Suppressor macrophage treated with lipopolysaccharide for 4 hours (primary cell): ENCODE results near the gene NAT10.

Experiments
- DNase-seq: peaks from one replicate; pipeline ENCODE4 v3.0.0-alpha.2; 2020

The NAT10 gene

DNA sequence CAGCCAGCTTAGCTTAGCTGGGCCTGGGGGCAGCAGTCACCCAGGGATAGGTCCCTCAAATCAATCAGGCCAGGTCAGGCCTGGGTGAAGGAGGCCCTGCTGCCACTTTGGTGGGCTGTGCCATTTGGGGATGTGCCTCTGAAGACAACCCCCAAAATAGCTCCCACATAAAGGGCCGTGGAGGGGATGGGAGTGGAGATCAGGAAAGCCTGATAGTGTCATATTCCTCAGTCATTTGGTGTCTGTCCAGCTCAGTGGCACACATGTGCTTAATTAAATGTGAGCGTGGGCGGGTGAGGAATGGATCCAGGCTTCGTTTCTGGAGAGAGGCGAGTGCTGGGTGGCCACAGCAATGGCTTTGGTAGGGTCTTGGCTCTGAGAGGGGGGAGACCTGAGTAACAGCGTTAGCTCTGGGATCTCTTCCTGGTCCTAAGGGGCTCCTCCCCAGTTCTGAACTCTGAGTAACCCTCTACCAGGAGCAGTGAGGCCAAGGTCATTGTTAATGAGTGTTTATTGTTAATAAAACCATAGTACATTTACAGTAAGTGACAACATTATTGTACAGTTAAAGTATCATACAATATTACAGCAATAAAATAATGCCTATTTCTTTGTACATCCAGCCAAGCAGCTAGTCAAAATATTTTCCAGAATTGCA lies 45.2 kb downstream of the NAT10 start:
- no peak for DNase-seq

DNA sequence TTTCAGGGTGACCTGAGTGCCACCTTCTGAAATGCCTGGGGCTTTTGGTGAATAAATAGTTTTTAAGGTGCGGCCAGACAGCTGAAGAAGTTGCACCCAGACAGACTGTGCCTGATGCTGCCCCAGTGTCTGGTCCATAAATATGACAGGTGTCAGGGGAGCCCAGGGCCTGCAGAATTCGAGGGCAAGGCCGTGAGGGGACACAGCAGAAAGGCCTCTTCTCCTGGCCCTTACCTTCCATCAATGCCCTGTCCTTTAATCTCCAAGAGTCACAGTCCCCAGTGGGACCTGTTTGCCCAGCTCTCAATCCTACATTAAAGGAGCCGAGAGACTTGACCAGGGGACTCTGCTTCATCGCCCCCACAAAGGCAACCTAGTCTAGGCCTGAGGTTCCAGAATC lies 45.7 kb downstream of the NAT10 start:
- no peak for DNase-seq

DNA sequence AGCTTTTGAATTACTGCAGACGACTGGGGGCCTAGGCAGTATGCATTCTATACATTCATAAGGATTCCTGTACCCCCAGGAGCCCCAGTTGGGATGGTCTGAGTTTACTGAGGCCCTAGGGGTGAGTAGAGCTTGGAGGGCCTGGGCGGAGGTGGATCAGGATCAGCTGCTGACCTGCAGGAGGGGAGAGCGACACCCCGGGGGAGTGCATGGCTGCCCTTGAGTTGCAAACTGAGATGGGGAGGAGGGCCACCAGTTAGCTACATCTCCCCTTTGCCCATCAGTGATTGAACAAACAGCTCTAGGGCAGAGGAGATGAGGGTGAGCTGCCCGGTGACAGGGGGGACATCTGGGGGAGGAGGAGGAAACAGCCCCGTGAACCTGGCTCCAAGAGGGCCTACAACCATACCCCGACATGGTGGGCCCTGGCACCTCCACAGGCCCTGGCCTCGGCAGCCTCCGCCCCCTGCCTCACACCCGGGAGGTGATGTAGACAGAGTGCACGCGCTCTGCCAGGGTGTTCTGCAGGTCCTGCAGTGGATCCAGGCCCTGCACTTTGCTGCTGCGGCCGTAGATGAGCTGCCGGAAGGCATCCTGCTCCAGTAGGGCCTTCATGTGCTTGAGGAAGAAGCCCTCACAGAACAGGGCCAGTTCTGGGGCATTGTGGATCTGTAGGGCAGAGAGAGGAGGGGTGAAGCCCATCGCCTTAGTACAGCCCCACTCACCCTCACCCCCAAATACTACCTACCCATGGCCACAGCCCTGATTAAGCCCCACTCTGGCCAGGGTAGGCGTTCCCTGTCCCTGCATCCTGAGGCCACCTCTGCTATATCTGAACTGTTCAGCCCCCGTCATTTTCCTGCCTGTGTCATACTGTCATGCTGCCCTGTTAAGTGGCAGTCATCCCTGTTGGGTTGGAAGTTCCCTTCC lies 46.8 kb downstream of the NAT10 start:
- DNase-seq = no peak

DNA sequence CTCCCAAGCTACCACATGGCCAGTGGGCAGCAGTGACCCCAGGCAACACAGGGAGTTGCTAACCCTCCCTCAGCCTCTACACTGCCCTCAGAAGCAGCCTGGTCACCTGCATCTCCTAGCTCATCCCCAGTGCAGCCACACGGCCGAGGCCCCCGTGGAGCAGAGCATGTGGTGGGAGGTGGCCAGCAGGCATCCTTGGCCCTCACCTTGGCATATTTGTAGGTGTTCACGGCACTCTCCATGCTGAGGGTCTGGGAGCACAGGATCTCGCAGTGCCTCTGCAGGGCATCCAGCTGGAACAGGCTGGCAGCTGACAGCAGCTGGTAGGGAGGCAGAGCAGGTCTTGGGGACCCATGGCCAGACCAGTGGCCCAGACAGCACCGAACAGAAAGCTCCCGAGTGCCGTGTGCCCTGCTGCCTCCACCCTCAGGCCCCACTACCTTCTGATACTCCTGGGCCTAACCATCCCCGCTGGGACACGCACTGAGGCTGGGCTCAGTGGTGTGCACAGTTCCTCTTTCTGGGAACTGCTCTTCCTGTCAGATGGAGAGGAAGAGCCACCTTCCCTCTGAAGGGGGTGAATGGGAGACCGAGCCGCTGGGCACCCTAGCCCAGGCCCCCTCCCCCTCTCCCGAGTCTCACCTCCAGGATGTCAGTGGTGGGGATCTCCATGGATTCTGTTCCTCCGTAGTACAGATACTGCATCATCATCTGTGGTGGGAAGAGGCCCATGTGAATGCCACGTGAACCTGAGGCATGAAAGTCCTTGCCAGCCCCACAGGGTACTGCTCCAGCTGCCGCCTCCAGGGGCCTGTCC lies 48.8 kb downstream of the NAT10 start:
- DNase-seq = peak; percentile 60

DNA sequence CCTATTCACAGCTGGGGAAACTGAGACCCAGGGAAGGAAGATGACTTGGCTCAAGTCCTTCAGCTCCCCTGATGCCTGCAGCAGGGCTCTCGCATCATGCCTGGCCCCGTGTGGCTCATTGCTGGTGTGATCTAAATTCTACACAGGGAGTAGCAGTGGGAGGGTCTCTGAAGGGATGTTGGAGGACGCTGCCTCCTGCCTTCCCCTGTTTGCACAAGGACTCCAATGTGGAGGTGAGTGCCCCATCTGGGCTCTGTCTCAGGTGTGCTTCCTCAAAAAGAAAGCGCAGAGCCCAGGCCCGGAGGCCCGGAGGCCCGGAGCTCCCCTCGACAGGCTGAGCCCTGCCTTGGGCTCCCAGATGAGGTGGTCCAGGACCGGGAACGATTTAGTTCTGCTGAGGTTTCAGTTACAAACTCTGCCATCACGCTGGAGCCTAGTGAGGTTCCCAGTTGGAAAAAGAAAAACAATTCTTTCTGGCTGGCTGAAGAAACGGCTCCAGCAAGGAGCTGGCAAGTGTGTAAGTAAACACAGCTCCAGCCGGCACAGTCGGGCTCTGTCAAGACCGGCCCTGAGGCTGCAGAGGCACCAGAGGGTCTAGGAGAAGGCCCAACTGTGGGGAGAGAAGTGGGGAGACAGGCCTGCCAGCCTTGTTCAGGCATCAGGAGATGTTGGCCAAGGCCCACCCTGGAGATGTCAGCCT lies 49.8 kb downstream of the NAT10 start:
- DNase-seq = no peak

DNA sequence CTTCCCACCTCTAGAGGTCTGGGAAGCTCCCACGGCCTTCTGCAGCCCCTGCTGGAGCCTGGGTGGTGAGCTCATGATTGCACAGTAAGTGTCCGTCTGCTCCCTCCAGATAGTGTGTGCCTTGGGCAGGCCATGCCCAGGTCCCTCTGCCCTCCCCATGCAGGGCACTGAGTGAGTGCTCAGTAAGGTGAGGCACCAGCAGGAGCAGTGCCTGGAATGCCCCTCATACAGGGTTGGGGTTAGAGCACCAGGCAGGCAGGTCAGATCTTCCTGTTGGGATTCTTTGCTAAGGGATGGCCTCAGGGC lies 50.3 kb downstream of the NAT10 start:
- no peak for DNase-seq

DNA sequence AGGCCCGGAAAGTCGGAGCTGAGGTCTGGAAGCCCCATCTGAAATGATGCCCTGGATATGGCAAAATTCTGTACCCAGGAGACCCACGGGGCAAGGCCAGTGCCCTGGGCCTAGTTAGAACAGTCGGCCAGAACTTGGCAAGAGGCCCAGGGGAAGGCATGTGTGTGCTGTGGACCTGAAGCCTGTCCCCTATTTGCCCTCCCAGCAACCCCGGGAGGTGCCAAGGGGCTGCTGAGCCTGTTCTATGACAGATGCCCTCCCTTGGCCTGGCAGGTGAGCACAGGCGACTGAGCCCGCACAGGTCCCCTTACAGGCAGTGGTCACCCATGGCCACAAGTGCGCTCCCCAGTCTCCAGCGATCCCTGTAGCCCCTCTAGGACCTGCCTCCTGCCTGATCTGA lies 51.7 kb downstream of the NAT10 start:
- no peak for DNase-seq

DNA sequence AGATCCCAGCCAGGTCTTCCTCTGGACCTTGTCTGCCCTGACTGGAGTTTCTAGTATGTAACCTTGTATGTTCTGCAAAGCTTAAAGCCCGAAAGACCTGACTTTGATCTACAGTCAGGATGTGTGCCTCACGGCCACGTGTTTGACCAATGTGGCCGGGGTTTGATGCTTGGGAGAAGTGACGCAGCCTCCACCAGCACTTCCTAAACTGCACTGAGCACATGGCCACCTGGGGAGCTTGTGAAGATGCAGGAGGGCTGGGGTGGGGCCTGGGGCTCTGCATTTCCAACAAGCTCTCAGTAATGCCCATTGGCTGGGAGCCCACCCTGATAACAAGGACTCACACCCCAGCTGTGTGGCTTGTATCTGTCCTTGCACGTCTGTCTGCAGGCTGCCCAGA lies 53.2 kb downstream of the NAT10 start:
- DNase-seq = no peak

DNA sequence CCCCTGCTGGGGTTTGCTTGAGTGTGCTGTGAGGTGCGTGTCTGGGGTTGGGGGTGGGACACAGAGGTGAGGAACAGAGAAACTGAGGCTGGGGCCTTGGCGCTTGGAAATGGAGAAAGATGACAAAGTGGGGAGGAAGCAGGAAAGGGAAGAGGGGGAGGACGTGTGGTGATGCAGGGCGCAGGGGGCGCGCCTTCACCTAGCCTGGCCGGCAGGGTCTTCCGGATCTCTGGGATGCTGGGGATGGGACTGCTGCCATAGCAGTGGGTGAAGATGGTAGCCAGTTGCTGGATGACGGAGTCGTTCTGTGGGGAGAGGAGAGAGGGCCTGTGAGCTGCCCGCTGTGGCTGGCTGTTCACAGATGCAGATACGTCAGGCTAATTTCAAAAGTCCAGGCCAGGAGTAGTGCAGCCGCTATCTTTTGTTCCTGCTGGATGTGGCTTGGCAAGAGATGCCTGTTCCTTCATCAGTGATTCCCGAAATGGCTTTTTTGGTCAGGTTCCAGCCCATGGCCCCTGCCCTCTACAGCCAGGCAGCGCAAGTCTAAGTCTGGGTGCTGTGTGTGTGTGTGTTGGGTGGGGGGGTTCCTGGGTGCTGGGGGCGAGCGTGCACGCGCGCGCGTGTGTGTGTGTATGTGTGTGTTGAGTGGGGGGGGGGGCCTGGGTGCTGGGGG lies 54.8 kb downstream of the NAT10 start:
- DNase-seq = no peak

DNA sequence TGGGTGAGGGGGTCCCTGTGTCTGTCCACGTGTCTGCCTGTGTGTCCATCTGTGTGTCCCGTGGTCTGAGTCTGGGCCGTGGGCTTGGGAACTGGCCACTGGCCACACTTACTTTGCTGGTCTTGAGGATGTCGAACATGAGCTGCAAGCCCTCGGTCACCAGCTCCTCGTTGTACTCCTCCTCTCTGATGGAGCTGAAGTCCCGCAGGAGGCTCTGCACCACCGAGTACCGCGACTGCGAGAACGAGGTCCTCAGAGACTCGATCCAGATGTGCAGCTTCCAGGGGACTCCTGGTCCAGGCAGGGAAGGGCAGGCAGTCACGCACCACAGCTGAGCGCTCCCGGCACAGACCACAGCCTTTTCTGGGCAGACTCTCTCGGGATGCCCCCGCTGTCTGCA lies 55.4 kb downstream of the NAT10 start:
- no peak for DNase-seq

DNA sequence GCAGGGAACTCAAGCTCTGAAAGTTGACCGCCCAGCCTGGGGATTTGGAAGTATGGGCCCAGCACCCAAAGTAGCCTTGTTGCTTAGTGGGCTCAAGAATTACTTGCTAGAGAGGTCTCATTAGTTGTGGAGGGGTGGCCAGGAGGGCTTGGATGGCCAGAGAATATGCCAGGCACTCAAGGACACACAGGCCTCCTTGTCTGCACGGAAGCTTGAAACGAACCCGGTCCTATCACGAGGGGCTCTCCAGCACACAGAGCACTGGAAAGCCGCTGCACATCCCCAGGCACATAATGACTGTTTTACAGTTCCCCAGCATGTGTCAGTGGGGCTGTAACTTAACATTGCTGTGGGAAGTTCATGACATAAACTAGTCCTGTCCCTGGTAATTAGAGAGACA lies 55.9 kb downstream of the NAT10 start:
- no peak for DNase-seq

DNA sequence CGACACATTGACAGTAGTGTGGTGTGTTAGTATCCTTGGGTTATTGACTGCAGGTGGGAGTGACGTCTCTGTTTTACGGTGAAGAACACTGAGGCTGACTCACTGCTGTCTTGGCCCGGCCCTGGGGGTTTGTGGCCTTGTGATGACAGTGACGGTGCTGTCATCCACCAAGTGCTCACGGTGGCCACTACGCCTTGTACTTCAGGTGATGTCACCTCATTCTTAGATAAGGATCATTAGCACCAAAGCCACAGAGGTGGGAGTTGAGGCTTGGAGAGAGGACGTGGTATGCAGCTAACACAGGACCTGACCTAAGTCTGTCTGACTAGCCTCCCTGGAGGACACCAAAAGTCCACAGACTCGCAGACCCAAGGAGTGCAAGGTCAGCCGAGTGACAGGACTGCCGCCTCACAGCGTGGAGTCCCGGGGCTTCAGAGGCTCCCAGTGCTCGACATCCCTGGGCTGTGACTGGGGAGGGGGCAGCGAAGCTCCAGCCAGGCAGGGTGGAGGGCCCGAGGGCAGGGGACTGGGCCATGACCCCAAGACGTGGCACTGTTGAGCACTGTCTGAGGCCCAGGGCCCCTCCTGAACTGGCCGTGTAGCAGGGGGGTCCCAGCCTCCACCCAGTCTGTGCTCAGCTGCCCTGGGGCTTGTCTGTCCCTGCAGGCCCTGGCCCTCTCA lies 56.5 kb downstream of the NAT10 start:
- DNase-seq = no peak

DNA sequence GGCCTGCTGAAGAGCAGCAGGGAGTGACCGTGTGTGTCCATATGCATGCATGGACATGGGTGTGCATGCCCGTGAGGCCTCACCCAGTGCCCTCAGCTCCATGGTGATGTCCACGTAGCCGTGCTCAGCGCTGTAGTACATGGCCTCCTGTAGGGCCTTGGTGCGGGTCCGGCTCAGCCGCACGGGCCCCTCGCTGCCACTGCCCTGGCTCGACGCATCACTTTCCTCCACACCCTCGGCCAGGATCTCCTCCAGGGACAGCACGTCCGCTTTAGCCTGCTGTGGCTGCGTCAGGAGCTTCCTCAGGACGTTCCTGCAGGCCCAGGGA lies 57.0 kb downstream of the NAT10 start:
- no peak for DNase-seq

DNA sequence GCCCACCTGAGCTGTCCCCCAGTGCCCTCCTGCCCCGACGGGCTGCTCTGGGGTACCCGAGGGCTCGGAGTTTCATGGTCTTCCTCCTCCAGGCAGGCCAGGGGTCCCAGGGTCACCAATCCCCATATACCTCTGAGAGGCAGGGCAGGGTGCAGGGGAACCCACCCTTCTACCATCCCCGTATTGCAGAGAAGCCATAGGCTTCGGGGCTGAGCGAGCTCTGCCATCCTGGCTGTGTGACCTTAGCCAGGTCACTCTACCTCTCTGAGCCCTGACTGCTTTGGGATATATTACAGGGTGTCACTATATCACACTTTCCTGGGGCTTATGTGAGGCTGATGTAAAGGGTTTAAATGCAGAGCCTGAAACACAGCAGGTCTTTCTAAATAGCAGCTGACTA lies 57.4 kb downstream of the NAT10 start:
- DNase-seq = no peak

DNA sequence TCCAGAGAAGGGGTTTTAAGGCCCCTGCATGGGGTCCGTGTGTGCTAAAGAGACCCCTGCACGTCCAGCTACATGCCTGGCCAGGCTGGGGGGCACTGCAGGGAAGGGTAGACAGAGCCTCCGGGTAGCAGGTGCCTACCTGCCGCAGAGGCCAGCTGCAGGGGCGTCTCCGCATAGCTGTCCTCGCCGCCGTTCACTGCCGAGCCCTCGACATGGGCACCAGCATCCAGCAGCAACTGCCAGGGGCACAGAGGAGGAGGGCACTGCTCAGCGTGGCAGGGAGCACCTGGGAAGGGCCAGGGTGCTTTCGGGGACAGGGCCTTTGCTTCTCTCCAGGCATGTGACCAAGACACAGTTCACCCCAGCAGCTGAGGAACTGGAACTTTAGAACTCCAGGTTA lies 59.7 kb downstream of the NAT10 start:
- DNase-seq = no peak

DNA sequence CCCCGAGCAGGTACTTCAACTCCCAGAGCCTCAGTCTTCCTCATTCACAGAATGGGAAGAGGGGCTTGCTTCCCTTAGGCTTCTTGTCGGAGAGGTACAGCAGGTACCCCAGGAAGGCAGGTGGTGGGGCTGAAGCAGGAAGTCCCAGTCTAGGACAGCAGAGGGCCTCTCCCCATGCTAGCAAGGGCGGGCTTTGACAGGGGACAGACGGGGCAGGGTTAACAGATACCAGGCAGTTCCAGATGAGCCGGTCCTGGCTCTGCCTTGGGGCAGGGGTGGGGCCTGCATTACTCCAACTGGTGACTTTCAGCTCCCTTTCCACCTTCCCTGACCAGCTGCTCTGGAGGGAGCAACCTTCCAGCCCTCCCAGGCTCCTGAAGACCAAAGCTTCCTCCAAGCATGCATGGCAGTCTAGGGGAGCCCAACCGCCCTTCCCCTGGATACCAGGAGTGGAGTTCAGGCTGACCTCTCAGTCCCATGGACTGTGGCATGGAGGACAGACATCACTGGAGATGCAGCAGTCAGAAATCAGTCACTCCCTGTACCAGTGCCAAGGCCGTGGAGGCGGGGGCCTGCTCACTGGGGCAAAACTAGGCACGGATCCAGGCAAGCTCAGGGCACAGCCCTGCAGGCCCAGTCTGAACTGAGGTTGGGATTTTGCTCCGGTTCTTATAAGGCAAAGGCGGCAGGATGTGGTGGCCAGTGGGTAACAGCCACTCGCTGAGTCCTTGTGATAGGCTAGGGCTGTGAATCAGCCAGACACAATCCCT lies 60.5 kb downstream of the NAT10 start:
- no peak for DNase-seq

DNA sequence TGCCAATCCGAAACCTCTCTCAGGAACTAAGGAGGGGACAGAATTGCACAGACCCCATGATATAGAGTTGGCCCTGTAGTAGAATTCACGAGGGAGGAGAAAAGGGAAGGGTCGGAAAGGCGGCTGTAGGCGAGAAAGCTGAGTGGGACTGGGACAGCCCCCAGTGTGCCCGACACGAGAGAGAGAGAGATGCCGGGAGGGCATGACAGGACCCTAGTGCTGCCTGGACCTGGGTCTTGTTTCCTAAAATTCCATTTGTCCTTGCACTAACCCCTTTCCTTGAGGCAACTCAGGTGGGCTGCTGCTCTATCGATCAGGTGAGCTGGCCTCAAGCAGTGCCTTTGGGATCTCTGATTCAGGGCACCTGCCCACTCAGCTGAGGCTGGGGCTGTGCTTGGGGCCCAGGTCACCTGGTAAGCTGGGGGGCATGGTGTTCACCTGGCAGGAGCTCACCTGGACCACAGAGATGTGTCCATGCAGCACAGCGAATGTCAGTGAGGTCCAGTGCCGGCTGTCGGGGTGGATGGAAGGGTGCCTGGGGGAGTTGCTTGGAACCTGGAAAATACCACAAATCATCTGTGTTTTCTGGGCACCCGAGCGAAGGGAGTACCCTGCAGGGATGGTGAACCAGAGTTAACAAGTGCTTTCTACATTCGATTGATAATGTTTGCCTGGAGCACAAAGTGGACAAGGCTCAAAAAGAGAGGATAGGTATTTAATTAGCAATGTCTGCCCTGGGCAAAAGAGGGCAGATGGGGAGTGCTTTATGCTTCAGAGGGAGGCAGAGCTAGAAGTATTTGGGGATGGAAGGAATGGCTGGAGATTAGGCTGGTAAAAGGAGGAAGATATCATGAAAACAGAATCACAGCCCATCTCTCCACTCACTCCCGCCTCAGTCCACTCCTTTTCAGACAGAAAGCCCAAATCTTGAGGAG lies 61.6 kb downstream of the NAT10 start:
- no peak for DNase-seq

DNA sequence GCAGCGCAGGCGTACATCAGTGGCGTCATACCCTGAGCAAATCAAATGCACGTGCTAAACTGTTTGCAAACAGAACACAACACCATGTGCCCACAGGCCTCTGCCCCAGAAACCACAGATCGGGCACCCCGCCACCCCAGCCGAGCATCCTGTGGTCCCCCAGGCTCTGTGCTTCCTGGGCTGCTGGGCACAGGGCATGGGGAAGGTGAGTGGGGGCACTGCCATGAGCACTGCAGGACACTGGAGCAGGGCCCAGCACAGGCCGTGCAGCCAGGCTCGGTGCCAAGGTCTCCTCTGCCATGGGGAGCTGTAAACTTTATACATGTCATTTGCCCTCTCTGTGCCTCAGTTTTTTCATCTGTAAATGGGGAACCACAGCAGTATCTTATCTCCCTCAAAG lies 62.5 kb downstream of the NAT10 start:
- no peak for DNase-seq

DNA sequence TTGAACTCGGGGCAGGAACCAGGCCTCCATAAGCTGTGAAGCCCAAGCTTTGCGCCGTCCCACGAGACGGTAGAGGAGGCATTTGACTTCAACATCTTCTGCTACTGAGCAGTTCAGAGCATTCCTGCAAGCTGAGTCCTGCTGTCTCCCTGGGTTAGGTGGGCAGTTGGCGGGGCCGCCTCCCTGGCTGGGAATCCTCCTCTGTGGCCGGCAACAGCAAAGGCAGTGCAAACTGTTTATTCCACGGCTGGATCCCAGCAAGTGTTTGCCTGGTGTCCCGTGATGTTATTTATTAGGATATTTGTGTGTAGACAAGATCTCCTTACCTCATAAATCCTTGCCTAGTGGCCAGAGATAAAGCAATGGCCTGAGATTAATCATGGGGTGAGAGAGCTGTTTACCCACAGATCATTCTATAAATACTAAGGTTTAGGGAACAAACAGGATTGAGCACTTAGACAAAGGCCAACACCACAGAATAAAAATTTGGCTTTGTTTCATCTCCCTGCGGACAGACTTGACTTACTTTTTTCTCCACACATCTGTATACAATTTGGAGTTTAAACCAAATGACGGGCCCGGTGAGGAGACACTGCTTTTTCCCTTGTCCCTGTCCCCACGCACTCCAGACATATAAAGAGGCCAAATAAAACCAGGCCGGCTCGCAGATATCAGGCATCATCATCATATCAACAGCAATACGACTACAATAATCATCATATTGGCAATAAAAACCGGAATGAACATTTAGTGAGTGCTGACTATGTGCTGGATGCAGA lies 63.4 kb downstream of the NAT10 start:
- DNase-seq = no peak
